Esophagus mucosa (tissue), 1 donor: ENCODE measurements around the gene TSHZ3. TPM values are rescaled to one million over a fixed set of nuclear protein-coding genes. Genes with fewer than 3 reads are reported as not detected.

Experiments
- ATAC-seq: fragments of 200-7000 bp; cut with Tn5 transposase; one replicate; pipeline ENCODE4 v1.9.1; 2020
- total RNA-seq: library from RNA; stranded (reverse); gene quantifications from one replicate; pipeline ENCODE4 v1.2.4, GENCODE V29; 2023
- donor health status: DM: yes; HTN: yes; CAD: no.

TSHZ3 gene
- total RNA-seq = 1.6 TPM

GRCh38 chr19:31349160-31349881, at the start of gene TSHZ3:
TSS of gene TSHZ3 (minus strand) at chr19:31349436. CDS start at chr19:31349219, 217 bp downstream.
- peak; percentile 62 for ATAC-seq

- ATAC-seq = no peak
These were observed 48.1 kb upstream of the TSHZ3 start for GRCh38 chr19:31397308-31397707.

GRCh38 chr19:31392464-31392863, 43.2 kb upstream of the TSHZ3 start:
- no peak for ATAC-seq

GRCh38 chr19:31391518-31391917, 42.3 kb upstream of the TSHZ3 start:
- no peak for ATAC-seq

GRCh38 chr19:31390711-31391110, 41.5 kb upstream of the TSHZ3 start:
- no peak for ATAC-seq

- ATAC-seq = no peak
These were observed 40.6 kb upstream of the TSHZ3 start for GRCh38 chr19:31389874-31390273.

GRCh38 chr19:31387717-31388301, 38.6 kb upstream of the TSHZ3 start:
- ATAC-seq = no peak

GRCh38 chr19:31386806-31387205, 37.6 kb upstream of the TSHZ3 start:
- no peak for ATAC-seq

- ATAC-seq = no peak
These were observed 36.5 kb upstream of the TSHZ3 start for GRCh38 chr19:31385744-31386143.

GRCh38 chr19:31383553-31383952, 34.3 kb upstream of the TSHZ3 start:
- ATAC-seq = peak; percentile 46

GRCh38 chr19:31380854-31381253, 31.6 kb upstream of the TSHZ3 start:
- no peak for ATAC-seq

- ATAC-seq = no peak
These were observed 29.2 kb upstream of the TSHZ3 start for GRCh38 chr19:31378404-31378803.

- no peak for ATAC-seq
These were observed 28.5 kb upstream of the TSHZ3 start for GRCh38 chr19:31377736-31378135.

- no peak for ATAC-seq
These were observed 23.1 kb upstream of the TSHZ3 start for GRCh38 chr19:31372246-31372781.

- no peak for ATAC-seq
These were observed 21.0 kb upstream of the TSHZ3 start for GRCh38 chr19:31370216-31370615.

GRCh38 chr19:31364963-31365362, 15.7 kb upstream of the TSHZ3 start:
- no peak for ATAC-seq

- ATAC-seq = no peak
These were observed 12.5 kb upstream of the TSHZ3 start for GRCh38 chr19:31361728-31362127.

- no peak for ATAC-seq
These were observed 8.1 kb upstream of the TSHZ3 start for GRCh38 chr19:31357315-31357673.

- peak; percentile 78 for ATAC-seq
These were observed 7.5 kb upstream of the TSHZ3 start for GRCh38 chr19:31356587-31357314.

GRCh38 chr19:31355665-31356289, 6.5 kb upstream of the TSHZ3 start:
- no peak for ATAC-seq

- ATAC-seq = no peak
These were observed 5.8 kb upstream of the TSHZ3 start for GRCh38 chr19:31354799-31355664.

GRCh38 chr19:31354316-31354715, 5.1 kb upstream of the TSHZ3 start:
- ATAC-seq = no peak
